Choroid plexus epithelial cell (primary cell): ENCODE measurements around the gene ABCD1.
"Not testable (repeated sequence)": the region's sequence is repeated elsewhere in the genome, so short reads cannot be mapped to it uniquely, and the experiment has no call there.

ENCODE experiments used
- DNase-seq: peaks from one replicate; pipeline ENCODE4 v3.0.0-alpha.2; 2010; ENCODE audit warnings: low read depth
- H3K4me3 ChIP-seq: 2 replicates; pipeline ENCODE4 v1.5.1; 2011; ENCODE audit warnings: low read depth, mild to moderate bottlenecking, control low read depth, low read length, moderate library complexity
- CTCF ChIP-seq: conservative IDR thresholded peaks from 2 replicates; pipeline ENCODE4 v1.5.1; 2011; ENCODE audit warnings: low read depth, mild to moderate bottlenecking, control low read depth, inconsistent platforms, low read length, moderate library complexity

ABCD1 gene

DNA sequence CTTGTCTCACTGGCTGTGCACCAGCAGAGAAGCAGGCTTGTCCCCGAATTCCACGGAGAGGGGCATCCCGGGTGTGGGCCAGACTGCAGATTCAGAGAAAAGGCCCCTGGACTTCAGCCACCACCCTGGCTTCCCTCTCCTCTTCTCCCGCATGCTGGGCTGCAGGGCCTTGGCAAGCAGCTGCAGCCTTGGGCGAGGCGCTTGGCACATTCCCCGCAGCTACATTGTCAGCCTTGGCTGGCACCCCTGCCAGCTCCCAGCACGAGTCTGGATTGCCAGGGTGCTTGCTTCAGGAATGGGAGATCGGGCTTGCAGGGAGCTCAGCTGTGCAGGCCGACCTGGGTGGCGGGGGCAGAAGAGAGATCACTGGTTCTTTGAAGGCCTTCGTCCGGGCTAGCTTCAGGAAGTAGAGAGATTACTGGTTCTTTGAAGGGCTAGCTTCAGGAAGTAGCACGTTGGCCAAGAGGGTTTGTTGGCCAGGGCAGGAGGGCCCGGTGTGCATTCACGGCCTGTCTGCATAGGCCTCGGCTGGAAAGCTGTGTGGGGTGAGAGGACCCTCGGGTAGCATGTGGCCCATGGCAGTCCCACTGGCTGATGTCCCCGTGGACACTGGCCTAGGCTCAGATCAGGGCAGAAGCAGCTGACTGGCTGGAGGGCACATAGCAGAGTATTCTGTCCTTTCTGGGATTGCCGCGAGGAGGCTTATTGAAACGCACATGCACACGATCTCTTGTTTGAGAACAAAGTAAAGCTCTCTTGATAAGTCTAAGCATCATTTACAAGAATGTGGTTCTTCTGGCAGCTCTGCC, 2.7 kb downstream of the ABCD1 start:
- TF ChIP-seq CTCF, result no peak
- H3K4me3 ChIP-seq, result no peak overlapping the region
- DNase-seq, result peak; percentile 9

- no peak for DNase-seq
- TF ChIP-seq CTCF, result no peak
- H3K4me3 ChIP-seq, result no peak overlapping the region
Measured at GRCh38 chrX:153728095-153728494, 3.4 kb downstream of the ABCD1 start.

- H3K4me3 ChIP-seq, result no peak overlapping the region
- TF ChIP-seq CTCF, result no peak
- DNase-seq, result no peak
Measured at GRCh38 chrX:153728951-153729631, 4.4 kb downstream of the ABCD1 start.

DNA sequence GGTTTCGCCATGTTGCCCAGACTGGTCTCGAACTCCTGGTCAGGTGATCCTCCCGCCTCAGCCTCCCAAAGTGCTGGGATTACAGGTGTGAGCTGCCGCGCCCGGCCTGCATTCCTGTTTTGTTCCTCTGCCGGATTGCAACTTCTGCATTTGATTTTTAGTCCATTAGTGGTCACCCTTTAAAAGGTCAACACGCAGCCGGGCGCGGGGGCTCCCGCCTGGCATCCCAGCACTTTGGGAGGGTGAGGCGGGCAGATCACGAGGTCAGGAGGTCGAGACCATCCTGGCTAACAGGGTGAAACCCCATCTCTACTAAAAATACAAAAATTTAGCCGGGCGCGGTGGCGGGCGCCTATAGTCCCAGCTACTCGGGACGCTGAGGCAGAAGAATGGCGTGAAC, 5.5 kb downstream of the ABCD1 start:
- not testable (repeated sequence) for DNase-seq, H3K4me3 ChIP-seq

GRCh38 chrX:153731117-153731844, 6.6 kb downstream of the ABCD1 start:
- peak; percentile 37 for DNase-seq
- no peak overlapping the region for H3K4me3 ChIP-seq

GRCh38 chrX:153731845-153732215, 7.2 kb downstream of the ABCD1 start:
- DNase-seq, result no peak
- TF ChIP-seq CTCF, result no peak

More at GRCh38 chrX:153731117-153731844, 6.6 kb downstream of the ABCD1 start:
- TF ChIP-seq CTCF, result no peak

DNA sequence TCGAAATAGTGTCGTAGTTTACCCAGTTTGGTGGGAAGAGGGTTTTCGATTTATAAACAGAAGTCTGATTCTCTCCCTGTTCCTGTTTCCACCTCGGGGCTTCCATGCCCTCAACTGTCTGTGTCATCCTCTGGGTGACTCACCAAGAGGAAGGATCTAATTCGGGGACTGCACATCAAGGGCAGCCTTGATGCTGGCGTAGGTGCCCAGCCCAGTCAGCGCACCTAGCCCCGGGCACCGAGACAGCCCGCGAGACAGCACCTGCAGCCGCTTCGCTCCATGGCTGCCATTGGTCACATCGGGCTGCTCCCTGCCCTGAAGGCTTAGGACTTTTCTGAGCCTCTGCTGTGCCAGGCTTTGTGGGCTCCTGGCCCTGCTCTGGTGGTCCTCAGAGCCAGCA, 7.7 kb downstream of the ABCD1 start:
- H3K4me3 ChIP-seq, result no peak overlapping the region
- no peak for TF ChIP-seq CTCF
- DNase-seq, result no peak

More at GRCh38 chrX:153731845-153732215, 7.2 kb downstream of the ABCD1 start:
- no peak overlapping the region for H3K4me3 ChIP-seq
